Measurements from ENCODE around the gene RNF123.

RNF123 gene

DNA sequence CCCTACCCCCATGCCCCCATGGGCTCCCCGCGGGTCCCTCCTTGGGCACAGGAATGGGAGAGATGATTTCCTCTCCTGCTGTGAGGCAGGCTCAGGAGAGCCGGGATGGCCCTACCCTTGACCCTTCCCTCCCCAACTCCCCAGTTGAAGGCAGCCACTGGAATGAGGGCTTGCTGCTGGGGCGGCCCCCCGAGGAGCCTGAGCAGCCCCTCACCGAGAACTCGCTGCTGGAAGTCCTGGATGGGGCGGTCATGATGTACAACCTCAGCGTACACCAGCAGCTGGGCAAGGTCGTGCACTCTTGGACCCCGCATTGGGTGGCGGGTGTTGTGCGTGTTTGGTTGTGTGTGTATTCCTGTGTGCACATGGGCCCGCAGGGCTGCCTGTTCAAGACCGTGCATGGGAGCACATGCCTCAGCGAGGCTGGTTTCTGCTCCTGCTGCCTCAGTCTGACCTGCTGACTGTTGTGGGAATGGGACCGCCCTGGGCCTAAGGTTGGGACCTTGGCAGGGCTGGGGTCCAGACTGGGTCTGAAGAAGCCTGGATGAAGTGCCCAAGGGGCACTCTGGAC is 16.1 kb downstream of the RNF123 start:
- DNase-seq = no peak

GRCh38 chr3:49706456-49707112 is 17.2 kb downstream of the RNF123 start:
- DNase-seq = no peak

DNA sequence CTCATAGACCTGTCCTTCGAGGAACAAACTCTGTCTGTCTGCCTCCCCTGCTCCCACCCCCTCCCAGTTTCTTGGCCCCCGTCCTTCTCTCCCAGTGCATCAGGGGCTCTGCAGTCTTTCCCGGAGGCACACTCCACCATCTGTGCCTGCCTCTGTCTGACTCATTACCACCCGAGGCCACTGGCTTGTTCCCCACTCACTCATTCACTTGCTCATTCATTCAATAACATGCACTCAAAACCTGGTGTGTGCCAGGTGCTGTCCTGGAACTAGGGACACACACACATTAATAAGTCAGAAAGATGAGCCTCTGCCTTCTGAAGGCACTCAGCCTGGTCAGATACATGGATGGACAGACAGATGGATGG is 17.7 kb downstream of the RNF123 start:
- DNase-seq = no peak

- no peak for DNase-seq
Measured at GRCh38 chr3:49709852-49710251, 20.5 kb downstream of the RNF123 start.

DNA sequence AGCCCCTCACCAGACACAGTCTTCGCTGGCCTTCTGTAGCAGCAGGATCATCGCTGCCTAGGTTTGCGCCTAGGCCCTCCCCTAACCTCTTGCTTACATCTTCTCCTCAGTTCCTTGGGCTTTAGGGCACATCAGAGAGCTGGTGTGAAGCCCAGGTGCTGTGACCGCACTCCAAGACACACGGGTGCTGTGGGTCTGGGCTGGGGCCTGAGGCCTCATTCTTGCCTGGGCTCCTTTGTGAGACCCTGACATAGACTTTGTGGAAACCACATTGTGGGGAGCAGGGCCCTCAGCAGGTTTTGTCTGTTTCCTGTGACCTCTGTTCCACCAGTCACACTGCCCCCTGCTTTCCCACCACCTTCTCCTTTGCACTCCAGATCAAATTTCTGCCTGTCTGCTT is 22.1 kb downstream of the RNF123 start:
- DNase-seq = no peak

DNA sequence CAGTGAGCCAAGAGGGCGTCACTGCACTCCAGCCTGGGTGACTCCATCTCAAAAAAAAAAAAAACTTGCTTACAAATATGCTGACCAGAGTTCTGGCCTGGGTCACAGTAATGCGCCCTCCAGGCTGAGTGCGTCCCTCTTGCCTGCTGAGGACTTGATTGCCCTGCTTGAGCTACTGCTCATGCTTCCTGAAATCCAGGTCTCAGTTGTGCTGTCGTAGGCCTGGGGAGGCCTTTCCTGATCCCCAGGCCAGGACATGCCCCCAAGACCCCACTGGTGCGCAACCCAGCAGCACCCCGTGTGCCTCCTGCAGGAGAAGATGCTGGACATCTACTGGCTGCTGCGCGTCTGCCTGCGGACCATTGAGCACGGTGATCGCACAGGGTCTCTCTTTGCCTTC is 22.8 kb downstream of the RNF123 start:
- DNase-seq = no peak

- DNase-seq = no peak
Measured at GRCh38 chr3:49712631-49713317, 23.4 kb downstream of the RNF123 start.

DNA sequence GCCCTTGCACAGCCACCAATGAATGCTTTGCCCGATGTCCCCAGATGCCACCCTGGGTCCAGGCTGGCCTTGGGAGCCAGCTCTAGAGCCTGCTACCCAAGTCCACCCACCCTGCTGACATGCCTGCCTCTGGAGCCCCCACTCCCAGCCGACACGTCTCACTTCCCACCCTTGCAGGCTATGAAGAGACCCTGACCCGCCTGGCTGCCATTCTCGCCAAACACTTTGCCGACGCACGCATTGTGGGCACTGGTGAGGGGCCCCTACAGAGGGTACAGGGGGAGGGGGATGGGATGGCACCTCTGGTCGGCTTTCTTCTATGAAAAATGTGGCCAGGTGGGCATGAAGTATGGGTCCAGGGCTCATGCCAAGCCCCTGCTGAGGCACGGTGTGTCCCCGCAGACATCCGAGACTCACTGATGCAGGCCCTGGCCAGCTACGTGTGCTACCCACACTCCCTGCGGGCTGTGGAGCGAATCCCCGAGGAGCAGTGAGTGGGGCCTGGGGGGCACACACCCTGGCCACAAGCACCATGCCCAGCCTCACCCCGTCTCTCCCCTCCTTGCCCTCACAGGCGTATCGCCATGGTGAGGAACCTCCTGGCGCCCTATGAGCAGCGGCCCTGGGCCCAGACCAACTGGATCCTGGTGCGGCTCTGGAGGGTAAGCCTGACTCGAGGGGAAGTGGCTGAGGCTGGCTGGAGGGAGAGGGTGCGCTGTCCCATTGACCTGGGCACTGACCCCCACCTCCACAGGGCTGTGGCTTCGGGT is 24.2 kb downstream of the RNF123 start:
- no peak for DNase-seq

DNA sequence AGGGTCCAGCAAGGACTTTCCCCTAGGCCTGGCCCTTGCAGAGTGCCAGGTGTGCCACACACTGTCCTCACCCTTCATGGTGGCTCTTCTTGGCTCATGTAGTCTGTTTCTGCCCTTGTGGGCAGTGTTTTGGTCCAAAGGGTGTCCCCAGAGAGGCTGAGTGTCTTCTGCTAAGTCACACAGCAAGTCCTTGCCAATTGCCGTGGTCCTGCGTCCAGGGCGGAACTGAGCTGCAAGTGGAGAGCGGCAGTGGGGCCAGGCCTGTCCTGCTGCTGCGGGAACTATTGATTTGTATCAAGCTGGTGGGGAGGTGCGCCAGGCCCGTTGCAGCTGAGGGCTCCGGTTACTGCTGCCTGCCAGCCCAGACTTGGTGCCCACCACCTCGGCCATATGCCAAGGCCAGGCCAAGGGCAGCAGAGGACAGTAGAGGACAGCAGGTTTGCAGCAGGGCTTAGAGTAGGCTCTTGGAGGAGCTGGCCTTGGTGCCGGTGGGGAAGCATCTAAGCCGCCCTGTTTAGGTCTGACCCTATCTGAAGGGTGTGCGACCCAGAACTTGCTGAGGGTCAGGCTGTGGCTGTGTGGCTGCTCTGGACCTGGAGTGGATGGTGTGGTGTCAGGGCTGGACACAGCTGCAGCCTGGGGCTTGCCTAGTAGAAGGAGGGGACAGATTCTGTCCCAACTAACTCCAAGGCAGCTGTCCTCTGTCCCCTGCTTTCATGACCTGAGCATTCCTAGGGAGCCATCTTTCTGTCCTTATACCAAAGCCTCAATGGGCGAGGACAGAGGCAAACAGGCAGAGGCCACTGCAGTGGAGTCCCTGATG is 25.6 kb downstream of the RNF123 start:
- DNase-seq = no peak

GRCh38 chr3:49715611-49716121 is 26.3 kb downstream of the RNF123 start:
- no peak for DNase-seq

DNA sequence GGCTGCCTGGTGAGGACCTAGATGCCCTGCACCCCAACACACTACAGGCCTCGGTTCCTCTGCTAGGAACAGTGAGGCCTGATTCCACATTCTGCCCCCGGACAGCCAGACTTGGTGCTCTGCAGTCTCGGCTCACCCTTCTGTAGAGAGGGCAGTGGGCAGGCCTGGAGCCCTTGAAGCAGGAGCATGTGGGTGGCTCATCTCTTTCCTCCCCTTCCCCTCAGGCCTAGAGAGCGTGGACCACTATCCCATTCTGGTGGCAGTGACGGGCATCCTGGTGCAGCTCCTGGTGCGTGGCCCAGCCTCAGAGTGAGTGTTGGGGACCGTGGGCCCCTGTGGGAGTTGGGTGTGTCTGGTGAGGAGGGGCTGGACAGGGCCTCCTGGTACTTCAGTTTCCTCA is 26.8 kb downstream of the RNF123 start:
- no peak for DNase-seq

DNA sequence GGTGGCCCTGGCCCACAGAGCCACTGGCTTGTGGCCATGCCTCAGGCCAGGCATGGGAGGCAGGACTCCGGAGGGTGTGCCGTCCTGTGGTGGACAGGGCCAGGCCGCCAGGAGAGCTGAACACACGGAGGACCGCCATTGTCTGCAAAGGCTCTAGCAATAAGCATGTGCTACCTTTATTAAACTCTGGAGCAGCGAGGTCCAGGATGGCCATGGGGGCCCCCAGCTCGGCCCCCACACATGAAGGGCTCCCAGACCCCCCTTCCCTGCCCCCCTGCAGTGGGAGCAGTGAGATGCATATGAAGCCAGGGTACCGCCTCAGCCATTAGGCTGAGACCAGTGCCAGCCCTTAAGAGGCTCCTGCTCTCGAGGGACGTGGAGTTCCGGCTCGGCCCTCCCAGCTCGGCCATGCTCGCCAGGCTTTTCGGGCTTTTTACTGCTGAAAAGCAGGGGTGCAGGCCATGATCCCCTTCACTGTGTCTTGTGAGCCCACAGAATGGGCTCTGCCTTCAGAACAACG is 27.4 kb downstream of the RNF123 start:
- no peak for DNase-seq

GRCh38 chr3:49717211-49717958 is 28.0 kb downstream of the RNF123 start:
- no peak for DNase-seq

- DNase-seq = no peak
Measured at GRCh38 chr3:49717959-49718857, 28.9 kb downstream of the RNF123 start.

DNA sequence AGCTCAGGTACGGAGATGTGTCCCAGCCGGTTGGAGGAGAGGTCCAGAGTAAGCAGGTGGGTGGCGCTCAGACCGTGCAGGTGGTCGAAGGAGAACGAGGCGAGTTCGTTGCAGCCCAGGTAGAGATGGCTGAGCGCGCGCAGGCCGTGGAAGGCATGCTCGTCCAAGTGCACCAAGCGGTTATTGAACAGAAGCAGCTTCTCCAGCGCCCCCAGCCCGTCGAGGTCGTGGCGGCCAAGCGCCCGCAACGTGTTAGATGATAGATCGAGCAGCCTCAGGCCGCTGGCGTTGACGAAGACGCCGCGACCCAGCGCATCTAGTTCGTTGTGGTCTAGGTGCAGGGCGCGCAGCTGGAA is 29.5 kb downstream of the RNF123 start:
- no peak for DNase-seq

DNA sequence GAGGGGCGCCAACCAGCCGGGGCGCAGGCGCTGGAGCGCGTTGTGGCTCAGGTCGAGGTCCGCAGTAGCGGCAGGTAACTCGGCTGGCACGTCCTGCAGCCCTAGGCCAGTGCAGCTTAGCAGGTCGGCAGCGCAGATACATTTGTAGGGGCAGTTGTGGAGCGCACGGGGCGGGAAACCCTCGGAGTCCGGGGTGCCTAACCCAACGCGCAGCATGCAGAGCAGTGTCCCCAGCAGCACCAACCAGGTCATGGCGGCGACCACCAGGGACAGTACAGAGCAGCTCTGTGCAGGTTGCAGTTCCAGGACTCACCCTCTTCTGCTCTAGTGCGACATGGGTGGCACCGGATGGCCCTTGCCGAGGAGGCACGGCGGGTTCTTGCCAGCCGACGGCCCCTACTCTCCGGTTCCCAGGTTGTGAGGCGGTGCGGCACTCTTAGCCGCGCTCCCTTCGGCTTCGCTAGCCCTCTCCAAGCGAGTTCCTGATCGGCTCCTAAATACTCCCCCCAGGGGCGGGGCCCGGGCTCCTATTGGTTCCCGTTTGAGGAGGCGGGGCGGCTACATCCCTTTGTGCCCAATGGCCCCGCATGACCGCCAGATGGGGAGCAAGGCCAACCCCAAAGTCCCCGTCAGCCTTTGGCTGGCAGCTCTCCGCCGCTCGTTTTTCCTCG is 30.0 kb downstream of the RNF123 start, which contains the start of gene AMIGO3:
Gene AMIGO3 (minus strand): TSS at position 471 of the 671 bp plus-strand sequence. CDS start 219 bp downstream, at position 252.
- peak; percentile 95 for DNase-seq

DNA sequence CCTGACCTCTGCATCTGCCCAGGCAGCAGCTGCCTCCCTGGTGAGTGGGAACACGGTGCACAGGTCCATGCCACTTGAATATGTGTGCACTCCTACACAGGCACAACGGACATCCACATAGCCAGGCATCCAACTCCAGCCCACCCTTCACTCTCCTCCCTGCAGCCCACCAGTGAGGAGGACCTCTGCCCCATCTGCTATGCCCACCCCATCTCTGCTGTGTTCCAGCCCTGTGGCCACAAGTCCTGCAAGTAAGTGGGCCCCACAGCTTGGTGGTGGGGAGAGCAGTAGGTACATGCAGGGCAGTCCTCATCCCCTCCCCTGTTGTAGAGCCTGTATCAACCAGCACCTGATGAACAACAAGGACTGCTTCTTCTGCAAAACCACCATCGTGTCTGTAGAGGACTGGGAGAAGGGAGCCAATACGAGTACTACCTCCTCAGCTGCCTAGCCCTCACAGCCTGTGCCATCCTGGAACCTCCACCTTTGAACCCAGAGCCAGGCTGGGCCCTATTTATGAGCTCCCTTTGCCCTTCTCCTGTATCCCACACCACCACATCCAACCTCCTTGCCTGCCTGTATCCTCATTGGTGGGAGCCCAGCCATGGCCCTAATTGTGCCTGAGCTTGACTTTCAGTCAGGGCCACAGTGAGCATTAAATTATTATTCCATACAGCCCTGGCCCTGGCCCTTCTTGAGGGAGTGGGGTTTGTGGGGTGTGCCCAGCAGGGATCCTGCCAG is 31.7 kb downstream of the RNF123 start:
- DNase-seq = peak in 1 of 2 experiments; percentile 30

DNA sequence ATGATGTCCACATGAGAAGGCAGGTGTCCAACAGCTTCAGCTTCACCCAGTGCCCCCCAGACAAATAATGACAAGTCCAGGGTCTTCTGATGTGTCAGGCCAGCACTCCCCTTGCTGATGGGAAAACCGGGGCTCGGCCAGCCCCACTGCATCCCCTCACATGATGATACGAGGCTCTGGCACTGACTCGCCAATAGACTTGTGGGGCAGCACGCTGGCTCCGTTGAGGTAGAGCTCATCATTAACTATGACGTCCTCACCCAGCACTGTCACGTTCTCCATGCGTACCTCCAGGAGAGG is 32.2 kb downstream of the RNF123 start:
- DNase-seq = peak in 1 of 2 experiments; percentile 19

Data from activated T-cell treated with anti-CD3 and anti-CD28 coated beads, Interleukin-2, amount 50 U/mL, for 48 hours (primary cell).